ENCODE measurements around the gene CDC14A.

DNA sequence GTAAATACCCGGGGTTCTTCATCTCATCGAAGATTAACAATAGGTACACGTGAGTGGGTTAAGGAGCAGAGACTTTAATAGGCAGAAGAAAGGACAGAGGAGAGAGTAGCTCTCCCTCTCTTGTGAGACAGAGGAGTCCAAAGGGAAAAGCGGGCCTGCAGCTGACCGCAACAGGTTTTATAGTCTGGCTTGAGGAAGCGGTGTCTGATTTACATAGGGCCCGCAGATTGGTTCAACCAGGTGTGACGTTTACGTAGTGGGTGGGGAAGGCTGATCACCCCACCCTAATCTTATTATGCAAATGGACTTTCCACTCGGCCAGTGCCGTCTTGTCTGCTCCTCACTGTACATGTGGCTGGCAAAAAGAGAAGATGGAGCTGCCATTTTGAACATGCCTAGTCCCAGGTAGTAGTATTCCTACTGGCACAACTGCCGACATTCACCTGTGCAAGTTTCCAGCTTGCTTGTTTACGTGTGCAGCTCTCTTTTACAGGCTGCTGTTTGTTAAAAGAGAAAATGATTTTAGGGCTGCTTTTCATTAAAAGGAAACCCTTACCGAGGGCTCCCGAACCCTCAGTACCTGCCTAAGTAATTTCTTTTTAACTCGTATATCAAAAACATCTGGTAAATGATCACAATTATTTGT is 10.6 kb downstream of the CDC14A start:
- TF ChIP-seq, protein P1, sequence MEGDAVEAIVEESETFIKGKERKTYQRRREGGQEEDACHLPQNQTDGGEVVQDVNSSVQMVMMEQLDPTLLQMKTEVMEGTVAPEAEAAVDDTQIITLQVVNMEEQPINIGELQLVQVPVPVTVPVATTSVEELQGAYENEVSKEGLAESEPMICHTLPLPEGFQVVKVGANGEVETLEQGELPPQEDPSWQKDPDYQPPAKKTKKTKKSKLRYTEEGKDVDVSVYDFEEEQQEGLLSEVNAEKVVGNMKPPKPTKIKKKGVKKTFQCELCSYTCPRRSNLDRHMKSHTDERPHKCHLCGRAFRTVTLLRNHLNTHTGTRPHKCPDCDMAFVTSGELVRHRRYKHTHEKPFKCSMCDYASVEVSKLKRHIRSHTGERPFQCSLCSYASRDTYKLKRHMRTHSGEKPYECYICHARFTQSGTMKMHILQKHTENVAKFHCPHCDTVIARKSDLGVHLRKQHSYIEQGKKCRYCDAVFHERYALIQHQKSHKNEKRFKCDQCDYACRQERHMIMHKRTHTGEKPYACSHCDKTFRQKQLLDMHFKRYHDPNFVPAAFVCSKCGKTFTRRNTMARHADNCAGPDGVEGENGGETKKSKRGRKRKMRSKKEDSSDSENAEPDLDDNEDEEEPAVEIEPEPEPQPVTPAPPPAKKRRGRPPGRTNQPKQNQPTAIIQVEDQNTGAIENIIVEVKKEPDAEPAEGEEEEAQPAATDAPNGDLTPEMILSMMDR (IDR thresholded peaks at IDR 0.05; ENCODE audit: poor library complexity), result no peak
- TF ChIP-seq EZH2 (IDR thresholded peaks at IDR 0.05; ENCODE audit: borderline replicate concordance) (no peak), EZH2phosphoT487 (IDR thresholded peaks at IDR 0.05; ENCODE audit: low read depth, severe bottlenecking, unreplicated experiment) (no peak)

All from hepatocyte (in vitro differentiated cells).